Frontal cortex (tissue), 4 donors: ENCODE results near the gene PDE4C. TPM values are rescaled to one million over a fixed set of nuclear protein-coding genes. Genes with fewer than 3 reads are reported as not detected.

Experiments used
- DNase-seq, 2 donors: peaks; one replicate each; pipeline ENCODE4 v3.0.0; 2012; ENCODE audit warnings: low spot score in 2 of 2
- FAIRE-seq: peaks from 2 replicates; lab custom pipeline; 2012; peaks lifted over from hg19 to GRCh38; lab: Jason Lieb, UNC
- total RNA-seq: library from RNA; depleted of rRNA; stranded (reverse); fragments of >200 nt; gene quantifications from one replicate; pipeline ENCODE4 v1.2.3, GENCODE V29; 2014
- donor health status: control.
- donor health status: control.
- donor health status: control.

PDE4C gene
- total RNA-seq = 1.2 TPM

DNA sequence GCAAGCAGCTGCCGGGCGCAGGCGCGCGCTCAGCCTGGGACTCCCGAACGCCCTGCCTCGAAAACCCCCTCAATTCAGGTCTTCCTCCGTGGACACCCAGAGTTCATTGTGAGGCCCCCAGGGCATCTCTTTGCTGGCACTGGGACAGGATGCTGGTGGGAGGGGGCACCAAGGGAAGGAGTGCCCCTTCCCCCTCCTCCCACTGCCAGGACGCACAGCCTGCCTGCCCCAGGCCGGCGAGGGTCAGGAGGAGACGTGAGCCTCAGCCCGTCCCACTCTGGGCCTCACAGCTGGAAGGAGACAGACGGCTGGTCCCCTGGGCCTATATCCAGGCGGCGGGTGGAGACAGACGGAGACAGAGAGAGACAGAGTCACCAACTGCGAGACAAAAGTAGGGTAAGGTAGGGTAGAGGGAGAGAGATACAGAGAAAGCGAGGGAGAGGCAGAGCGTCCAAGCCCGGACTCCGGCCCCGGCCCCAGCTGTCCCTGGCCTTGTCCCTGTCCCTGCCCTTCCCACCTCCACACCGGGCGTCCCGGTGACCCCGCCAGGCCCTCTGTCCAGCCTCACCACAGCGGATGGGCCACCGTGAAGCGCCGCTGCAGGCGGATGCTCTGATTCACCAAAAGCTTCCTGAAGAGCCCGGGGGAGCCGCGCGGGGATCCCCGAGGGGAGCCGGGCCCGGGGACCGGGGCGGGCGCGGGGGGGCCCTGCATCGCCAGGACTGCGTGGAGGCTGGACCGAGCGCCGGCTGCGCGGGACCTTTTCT is at the start of gene PDE4C:
PDE4C (minus strand) TSS at position 737 of the 767 bp plus-strand sequence; CDS start at position 714, 23 bp downstream.
- DNase-seq (peak in 1 of 2 donors; percentile 38), FAIRE-seq (no peak)

DNA sequence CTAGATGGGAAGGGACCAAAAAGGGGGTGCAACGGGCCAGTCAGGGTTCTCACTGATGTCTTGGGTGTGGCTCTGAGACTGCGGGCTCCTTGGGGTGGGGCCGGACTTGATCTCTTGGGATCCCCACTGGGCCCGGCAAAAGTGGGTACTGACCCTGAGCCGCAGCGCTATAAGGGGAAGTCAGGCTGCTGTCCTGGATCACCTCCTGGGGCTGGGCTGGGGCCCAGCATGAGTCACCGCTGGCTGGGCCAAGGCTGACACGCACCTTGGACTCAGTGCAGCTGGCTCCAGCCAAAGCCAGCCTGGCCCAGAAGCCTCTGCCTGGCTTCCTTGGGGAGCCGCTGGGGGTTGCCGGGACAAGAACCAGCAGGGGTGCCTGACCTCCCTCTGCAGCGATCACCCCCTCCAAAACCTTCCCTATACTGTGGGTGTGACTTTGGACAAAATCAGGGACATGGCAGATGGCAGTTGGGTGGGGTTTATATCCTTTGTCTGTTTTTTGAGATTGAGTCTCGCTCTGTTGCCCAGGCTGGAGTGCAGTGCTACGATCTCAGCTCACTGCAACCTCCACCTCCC is 48.6 kb upstream of the PDE4C start:
- FAIRE-seq (no peak), DNase-seq (peak; percentile 66 to 82)

DNA sequence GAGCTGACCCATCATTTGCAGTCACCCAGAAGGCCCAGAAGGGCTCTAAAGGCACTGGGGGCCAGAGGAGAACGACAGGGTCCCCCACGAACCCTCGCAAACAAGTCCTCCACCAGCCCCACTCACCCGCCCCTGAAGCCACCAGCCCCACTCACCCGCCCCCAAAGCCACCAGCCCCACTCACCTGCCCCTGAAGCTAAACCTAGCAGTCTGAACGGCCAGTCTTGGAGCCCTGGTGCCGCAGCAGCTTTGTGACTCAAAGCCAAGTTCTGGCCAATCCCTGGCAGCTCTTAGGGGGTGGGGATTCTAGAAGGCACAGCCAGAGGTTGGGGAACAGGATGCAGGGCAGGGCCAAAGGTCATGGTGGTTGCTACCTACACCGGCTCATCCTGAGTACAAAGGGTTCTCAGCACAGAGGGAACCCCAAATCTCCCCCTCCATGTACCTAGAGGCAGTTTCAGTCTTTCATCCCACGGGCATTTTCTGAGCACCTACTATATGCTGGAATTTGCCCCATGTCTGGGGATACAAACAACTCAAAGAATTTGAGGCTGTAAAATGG is 48.1 kb upstream of the PDE4C start, which contains the start of gene IQCN:
IQCN (minus strand) TSS at position 234 of the 562 bp plus-strand sequence. CDS start 4,974 bp downstream, outside the sequence.
- no peak for DNase-seq
- no peak for FAIRE-seq

DNA sequence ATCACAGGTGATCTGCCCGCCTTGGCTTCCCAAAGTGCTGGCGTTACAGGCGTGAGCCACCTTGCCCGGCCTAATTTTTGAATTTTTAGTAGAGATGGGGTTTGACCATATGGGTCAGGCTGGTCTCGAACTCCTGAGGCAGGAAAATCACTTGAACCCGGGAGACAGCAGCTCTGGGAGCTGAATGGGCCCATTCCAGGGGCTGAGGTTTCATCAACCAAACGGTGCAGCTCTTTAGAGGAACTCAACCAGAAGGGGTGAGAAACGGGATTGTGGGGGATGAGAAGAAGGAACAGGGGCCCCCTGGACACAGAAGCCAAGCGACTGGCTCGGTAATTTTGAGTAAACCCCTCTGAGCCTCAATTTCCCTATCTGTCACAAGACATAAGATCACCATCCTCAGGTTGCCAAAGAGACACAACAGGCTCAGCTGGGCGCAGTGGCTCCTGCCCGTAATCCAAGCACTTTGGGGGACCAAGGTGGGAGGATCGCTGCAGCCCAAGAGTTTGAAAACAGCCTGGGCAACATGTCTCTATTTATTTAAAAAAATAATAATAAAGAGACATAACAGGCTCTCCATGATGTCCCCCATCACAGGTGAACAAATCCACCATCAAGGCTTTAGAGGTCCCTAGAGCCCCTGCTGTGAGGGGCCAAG is 47.5 kb upstream of the PDE4C start:
- FAIRE-seq = no peak
- no peak for DNase-seq

DNA sequence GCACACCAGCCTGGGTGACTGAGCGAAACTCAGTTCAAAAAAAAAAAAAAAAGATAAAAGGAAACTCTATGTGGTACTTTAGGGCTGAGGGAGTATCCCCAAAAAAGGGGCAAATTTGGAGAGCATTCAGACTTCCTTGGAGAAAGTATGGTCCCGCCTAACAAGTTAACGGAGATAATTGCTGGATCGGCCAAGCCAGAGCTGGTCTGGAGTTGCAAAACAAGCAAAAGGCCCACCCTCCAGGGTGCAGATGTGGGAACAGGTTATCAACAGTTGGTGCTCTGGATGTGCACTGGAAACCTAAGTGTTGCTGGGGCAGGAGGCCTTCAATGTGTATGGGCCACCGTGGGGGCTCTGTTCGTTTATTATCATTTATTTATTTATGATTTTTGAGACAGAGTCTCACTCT is 45.2 kb upstream of the PDE4C start:
- FAIRE-seq (no peak), DNase-seq (no peak)

DNA sequence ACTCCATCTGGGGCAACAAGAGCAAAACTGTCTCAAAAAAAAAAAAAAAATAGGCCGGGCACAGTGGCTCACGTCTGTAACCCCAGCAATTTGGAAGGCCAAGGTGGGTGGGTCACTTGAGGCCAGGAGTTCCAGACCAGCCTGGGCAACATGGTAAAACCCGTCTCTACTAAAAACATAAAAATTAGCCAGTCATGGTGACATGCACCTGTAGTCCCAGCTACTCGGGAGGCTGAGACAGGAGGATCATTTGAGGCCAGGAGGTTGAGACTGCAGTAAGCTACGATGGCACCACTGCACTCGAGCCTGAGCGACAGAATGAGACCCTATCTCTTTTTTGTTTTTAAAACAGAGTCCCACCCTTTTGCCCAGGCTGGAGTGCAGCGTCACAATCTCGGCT is 44.1 kb upstream of the PDE4C start:
- no peak for FAIRE-seq

DNA sequence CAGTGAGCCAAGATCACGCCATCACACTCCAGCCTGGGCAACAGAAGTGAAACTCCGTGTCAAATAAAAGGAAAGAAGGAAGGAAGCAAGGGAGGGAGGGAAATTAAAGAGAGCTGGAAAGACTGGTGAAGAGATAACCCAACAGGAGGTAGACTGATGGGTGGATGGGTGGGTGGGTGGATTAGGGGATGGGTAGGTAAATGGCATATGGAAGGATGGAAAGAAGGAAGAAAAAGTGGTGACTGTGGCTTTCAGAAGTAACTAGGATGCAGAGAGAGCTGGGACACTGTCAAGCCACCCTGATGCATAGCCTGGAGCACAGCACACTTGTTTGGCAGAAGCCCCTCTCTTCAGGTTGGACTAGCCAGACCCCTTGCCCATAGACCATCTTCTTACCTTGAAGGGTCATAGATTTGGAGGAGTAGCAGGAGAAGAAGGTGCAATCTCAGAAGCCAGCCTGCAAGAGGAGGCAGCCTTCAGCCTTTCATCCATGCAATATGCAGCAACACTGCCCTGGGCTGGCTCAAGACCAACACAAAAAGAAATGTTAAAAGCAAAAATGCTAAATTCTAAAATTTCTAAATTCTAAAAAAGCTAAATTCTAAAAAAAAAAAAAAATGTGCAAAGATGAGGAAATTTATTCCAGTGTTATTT is 43.0 kb upstream of the PDE4C start:
- DNase-seq (no peak), FAIRE-seq (no peak)

More for the DNA sequence above, 44.1 kb upstream of the PDE4C start:
- no peak for DNase-seq

DNA sequence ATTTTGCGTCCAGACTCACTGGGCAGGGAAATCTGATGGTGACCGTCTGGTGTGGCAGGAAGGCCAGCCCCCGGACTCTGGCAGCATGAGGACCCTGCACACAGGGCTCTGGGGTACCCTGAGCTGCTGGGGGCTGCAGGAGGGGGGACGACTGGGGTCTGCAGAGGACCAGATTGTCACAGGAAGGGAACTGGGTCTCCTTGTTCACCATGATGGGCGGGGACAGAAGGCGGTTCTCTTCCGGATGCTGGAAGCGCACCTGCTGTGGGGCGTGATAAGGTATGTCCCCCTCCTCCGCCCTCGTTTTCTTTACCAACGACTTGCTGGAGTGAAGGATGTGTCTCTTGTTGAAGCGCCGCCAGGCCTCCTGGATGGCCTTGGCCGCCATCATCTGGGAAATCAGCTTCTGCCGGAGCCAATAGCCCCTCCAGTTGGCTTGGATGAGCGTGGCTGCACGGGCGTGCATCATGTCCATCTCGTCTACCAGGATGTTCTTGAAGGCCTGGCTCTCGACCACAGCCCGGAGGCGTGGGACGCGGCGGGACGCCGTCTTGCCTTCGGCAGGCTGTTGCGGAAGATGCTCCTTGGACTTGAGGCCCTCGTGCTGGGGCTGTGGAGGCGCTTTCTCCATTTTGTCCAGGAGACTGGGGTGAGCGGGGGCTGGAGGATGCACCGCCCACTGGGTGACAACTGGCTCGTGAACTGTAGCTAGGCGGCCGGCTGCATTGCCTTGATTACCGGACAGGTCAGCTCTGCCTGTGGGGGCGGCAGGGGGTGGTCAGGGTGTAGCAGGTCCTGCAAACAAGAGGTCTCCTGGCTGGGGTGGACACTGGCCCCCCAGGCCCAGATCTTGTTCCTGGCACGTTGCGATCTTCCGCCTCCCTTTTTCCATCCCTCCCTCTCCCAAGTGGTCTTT is 40.8 kb upstream of the PDE4C start:
- FAIRE-seq (no peak), DNase-seq (no peak)

DNA sequence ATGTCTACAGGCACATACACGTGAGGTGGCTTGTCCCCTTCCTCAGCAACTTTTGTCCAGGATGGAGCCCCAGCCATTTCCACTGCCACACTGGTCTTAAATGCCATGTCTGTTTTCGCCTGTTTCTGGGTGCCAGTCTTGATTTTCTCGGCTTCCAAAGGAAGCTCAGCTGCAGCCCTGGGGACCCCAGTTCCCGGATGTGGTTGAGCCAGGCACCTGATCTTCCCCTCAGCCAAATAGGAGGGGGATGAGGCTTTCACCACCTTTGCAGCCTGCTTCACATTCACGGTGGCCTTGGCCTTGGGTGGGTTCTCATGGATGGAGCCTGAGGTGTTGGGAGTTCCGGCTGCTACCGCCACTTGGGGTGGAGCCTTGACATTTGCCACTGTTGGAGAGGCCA is 39.3 kb upstream of the PDE4C start:
- DNase-seq (no peak), FAIRE-seq (no peak)

DNA sequence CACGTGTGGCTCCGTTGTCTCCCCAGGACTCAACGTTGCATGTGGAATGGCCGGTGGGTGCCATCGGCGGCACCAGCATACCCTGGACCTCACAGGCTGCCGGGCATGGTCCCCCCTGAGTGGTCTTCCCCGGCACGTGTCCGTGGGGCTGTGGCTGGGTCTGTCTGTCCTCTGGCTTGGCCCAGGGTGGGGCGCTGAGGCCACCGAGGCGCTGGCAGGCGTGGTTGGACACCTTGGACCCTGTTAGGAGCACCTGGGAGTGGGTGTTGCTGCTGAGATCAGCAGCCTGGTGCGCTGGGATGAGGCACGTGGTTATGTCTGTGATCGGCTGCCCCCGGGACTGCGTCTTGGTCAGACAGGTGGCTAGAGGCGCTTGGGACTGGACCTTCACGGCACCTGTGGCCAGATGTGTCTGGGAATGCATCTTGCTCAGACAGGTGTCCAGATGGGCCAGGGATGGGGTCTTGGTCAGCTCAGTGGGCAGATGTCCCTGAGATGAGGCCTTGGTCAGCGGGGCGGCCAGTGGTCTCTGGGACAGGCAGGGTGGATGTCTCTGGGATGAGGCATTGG is 38.8 kb upstream of the PDE4C start:
- no peak for DNase-seq
- FAIRE-seq = no peak

DNA sequence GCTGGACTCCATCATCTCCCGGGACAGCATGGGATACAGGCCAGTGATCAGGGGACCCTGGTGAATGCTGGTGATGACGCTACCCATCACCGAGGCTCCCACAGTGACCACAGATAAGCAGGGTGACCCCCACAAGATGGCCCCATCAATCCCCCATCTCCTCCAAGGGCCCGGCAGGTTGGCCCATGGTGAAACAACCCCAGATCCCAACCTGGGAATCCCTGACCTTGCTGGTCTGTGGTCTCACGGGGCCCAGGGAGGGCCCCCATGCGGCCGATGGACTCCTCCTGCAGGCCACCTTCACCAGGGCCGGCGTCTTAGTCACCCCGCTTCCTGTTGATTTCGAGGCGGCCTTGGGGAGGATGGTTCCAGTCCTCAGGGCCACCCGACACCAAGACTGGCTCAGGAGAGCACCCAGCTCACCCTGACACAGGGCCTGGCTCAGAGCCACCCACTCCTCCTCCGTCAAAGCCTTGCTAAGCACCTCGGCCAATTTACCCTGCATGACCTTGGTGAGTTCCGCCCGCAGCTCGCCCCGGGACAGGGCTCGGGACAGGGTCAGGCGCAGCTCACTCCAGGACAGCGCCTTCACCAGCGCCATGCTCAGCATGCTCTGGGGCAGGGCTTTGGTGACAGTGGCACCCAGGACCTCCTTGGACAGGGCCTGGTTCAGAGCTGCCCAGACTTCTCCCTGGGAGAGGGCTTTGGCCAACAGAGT is 38.1 kb upstream of the PDE4C start:
- FAIRE-seq (no peak), DNase-seq (no peak)

DNA sequence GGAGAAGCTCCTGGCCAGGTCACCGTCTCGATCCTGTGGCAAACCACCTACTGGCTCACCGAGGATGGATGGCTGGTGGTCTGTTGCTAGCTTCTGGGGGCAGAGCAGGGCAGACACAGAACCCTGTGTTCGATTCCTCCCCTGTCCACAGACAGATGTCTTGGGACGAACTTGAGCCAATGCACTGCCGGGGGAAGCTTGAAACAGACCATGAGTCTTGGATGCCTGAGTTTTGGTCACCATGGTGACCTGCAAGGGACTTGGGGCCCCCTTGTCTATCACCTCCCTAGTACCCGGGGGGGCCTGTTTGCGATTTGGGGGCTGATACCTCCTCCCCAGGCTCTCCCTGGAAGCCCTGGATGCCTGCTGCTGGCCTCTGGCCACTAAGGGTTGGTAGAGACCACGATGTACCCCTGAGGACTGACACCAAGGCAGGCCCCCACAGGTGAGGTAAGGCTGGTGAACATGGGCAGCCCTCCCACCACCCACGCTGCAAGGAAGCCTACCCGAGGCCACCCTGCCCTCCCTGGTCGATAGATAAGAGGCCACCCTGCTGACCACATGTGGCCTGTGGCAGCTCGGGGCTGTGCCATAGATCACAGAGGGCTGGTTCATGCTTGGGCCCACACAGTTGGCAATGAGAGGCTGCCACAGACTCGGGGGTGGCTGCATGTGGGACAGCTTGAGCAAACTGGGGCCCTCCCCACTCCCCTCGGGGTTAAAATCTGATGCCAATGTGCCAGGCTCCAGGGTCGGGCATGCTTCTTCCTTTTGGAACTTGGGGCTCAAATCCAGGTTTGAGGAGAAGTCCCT is 37.3 kb upstream of the PDE4C start:
- DNase-seq (no peak), FAIRE-seq (no peak)

DNA sequence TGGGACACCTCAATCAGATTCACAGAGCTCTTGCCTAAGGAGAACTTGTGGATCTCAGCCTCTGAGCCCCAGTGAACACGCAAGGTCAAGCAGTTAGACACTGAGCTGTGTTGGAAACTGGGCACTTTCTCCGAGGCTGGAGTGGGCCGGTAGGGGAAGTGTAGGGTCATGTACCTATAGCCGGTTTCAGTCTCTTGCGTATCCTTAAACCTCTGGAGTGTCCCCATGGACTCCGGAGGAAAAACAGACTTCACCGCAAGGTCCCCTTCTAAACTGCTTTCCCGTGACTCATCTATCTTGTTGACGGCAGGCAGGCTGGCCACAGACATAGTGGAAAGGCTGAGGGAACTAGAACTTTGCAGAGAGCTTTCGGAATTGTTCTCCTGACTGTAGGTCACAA is 36.7 kb upstream of the PDE4C start:
- FAIRE-seq (no peak), DNase-seq (no peak)

DNA sequence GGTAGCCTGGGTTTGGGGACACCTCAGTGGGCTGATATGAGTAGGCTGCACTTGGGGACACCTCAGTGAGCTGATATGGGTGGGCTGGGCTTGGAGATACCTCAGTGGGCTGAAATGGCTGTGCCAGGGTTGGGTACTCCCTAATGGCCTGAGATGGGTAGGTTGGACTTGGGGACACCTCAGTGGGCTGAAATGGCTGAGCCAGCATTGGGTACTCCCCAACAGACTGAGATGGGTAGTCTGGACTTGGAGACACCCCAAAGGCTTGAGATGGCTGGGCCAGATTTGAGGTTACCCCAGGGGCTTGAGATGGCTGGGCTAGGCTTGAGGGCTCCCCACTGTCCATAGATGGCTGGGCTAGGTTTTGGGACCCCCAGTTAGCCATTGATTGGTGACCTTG is 35.9 kb upstream of the PDE4C start:
- no peak for DNase-seq
- no peak for FAIRE-seq

DNA sequence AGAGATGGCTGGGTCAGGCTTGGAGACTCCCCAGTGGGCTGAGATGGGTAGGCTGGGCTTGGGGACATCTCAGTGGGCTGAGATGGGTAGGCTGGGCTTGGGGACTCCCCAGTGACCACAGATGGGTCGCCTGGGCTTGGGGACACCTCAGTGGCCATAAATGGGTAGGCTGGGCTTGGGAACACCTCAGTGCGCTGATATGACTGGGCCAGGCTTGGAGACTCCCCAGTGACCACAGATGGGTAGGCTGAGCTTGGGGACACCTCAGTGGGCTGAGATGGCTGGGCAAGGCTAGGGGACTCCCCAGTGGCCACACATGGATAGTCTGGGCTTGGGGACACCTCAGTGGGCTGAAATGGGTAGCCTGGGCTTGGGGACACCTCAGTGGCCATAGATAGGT is 35.2 kb upstream of the PDE4C start:
- FAIRE-seq (no peak), DNase-seq (no peak)

DNA sequence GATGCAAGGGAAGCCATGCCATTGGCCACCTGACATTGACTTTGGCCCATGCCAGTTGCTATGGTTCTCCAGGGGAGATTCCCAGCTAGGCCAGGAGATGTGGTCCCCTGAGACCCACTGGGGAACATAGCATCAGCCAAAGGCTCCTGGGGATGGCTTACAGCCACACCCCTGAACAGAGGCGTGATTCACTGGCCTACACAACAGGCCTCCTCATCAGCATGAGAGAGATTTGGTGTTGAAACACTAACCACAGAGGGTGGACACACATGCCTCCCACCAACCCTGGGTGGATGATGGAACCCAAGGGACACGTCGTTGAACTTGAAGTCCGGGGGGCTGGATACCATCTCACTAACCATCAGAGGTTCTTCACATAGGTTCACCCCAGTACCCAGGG is 33.7 kb upstream of the PDE4C start:
- no peak for DNase-seq
- no peak for FAIRE-seq
